ENCODE results near the gene RAB44. TPM values are rescaled to one million over a fixed set of nuclear protein-coding genes. Genes with fewer than 3 reads are reported as not detected.

RAB44 gene
- total RNA-seq, 1 experiment from 2014 or later, result not detected

- no peaks in the 10 kb centered on the region; the same call in 1 of the 2 replicates for H3K4me1 ChIP-seq (ENCODE audit: insufficient read depth, low read length)
- H3K18ac ChIP-seq (ENCODE audit: insufficient read length, low read depth, low read length), result no peak overlapping the region
- H2AK5ac ChIP-seq (ENCODE audit: insufficient read length, low read length), result no peak overlapping the region
- no peak overlapping the region for H3T11ph ChIP-seq (ENCODE audit: low read length)
- no peak overlapping the region for H2BK20ac ChIP-seq (ENCODE audit: low read depth, low read length, poor library complexity, severe bottlenecking)
- H3K4ac ChIP-seq (ENCODE audit: low read depth, low read length), result no peak overlapping the region
- no peak overlapping the region for H4K8ac ChIP-seq (replicated peaks; ENCODE audit: insufficient read length, low read depth, low read length)
- Mint-ChIP-seq H3K9me3 (no peaks in the 10 kb centered on the region), H3K4me3 (no peak overlapping the region), H3K27ac (no peak overlapping the region), H3K36me3 (ENCODE audit: insufficient read depth in 1 of 3, low read depth in 3 of 3) (no peaks in the 10 kb centered on the region), H3K4me1 (peaks cover 3 to 5% of the 10 kb centered on the region in 2 experiments; a peak in 1 of 4 replicates), H3K27me3 (ENCODE audit: low read depth) (no peaks in the 10 kb centered on the region; the same call in 1 of the 2 replicates)
- H4K20me1 ChIP-seq (ENCODE audit: control insufficient read depth, insufficient read depth, insufficient read length), result no peaks in the 10 kb centered on the region
- H3K9ac ChIP-seq (ENCODE audit: extremely low read depth, insufficient read length, low read length), result no peak overlapping the region
- H2BK15ac ChIP-seq (ENCODE audit: low read depth, low read length), result no peak overlapping the region
- no peak overlapping the region for H3K27ac ChIP-seq (ENCODE audit: insufficient read length, low read depth, low read length)
- H3K14ac ChIP-seq (ENCODE audit: insufficient read depth, low read length), result peak overlapping the region; percentile 49; the same call in 1 of the 2 replicates
- no peaks in the 10 kb centered on the region for H3K23me2 ChIP-seq (ENCODE audit: insufficient read length, low read depth, low read length, poor library complexity, severe bottlenecking)
- H2BK12ac ChIP-seq (ENCODE audit: insufficient read length, low read depth, low read length), result no peak overlapping the region
- WGBS (ENCODE audit: extremely low coverage, insufficient read length, low lambda C conversion rate), result no CpG with 5 or more reads among the region's 7 CpGs
- H3K9me3 ChIP-seq (ENCODE audit: control insufficient read depth, low read depth, low read length), result no peaks in the 10 kb centered on the region
- H3K79me1 ChIP-seq (ENCODE audit: insufficient read depth, low read depth, low read length, poor library complexity, severe bottlenecking), result no peaks in the 10 kb centered on the region
- H4K5ac ChIP-seq (ENCODE audit: insufficient read length, low read depth, low read length), result no peak overlapping the region
- H2AFZ ChIP-seq (ENCODE audit: low read length), result no peak overlapping the region
- no peak for TF ChIP-seq CTCF (conservative IDR thresholded peaks at IDR 0.05)
- no peaks in the 10 kb centered on the region for H3K27me3 ChIP-seq (ENCODE audit: insufficient read depth, low read length)
- H3K4me2 ChIP-seq (ENCODE audit: insufficient read depth, insufficient read length, low read length), result no peak overlapping the region
- H2BK120ac ChIP-seq (ENCODE audit: low read depth, low read length, poor library complexity, severe bottlenecking), result no peak overlapping the region
- no peak overlapping the region for H3K23ac ChIP-seq (ENCODE audit: insufficient read length, low read depth, low read length)
- no peaks in the 10 kb centered on the region for H3K79me2 ChIP-seq (ENCODE audit: insufficient read depth, low read length)
- no peak overlapping the region for H4K91ac ChIP-seq (ENCODE audit: insufficient read length, low read depth, low read length)
- no peak overlapping the region for H2BK5ac ChIP-seq (ENCODE audit: insufficient read length, low read length)
- no peak overlapping the region for H3K56ac ChIP-seq (ENCODE audit: insufficient read length, low read depth, low read length)
- DNase-seq, result no peak
Observed at GRCh38 chr6:36715469-36715868, 17.8 kb downstream of the RAB44 start.
